ENCODE data around the gene ZNF684. TPM values are rescaled to one million over a fixed set of nuclear protein-coding genes. Genes with fewer than 3 reads are reported as not detected.
"Not testable (repeated sequence)": the region's sequence is repeated elsewhere in the genome, so short reads cannot be mapped to it uniquely, and the experiment has no call there.

Gene ZNF684
- total and polyA plus RNA-seq, 2 donors (not counting 1 experiment from before 2014, with no cell fraction given), result 2.9 to 7.4 TPM

DNA sequence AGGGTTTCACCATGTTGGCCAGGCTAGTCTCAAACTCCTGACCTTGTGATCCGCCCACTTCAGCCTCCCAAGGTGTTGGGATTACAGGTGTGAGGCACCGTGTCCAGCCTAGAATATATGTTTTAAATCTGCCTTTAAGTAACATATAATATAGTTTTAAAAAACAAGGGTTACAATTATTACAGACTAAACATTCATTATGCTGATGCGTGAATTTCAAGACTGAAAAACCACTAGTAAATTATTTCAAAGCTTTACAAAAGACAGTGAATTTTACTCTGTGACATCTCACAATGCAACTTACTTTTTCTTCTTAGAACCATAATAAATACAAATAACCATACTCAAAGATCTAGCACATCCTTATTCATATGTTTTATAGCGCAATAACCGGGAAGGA, 24.7 kb downstream of the ZNF684 start:
- CTCF ChIA-PET, result no interaction called here
- ATAC-seq (ENCODE audit: low read depth), result no peak

GRCh38 chr1:40558241-40558640, 26.8 kb downstream of the ZNF684 start:
- H3K36me3 ChIP-seq (replicated peaks in 1 of 2; ENCODE audit: control extremely low read depth in 1 of 2, control insufficient read depth in 1 of 2, extremely low read depth in 1 of 2, insufficient read depth in 2 of 2, low read length in 1 of 2); H2AFZ ChIP-seq (ENCODE audit: insufficient read depth, low read depth, low read length, poor library complexity, severe bottlenecking); H4K20me1 ChIP-seq (ENCODE audit: control insufficient read depth, insufficient read depth, low read length, poor library complexity, severe bottlenecking); intact Hi-C loops (cut with micrococcal nuclease); H3K27me3 ChIP-seq (replicated peaks in 1 of 4; ENCODE audit: control extremely low read depth in 1 of 4, control insufficient read depth in 3 of 4, insufficient read depth in 4 of 4, low read length in 3 of 4); H3K9me3 Mint-ChIP-seq (ENCODE audit: insufficient read depth); H3K27ac Mint-ChIP-seq; H3K4me1 Mint-ChIP-seq; H3K27ac ChIP-seq (ENCODE audit: low read length in 2 of 2); POLR2A ChIA-PET; DNase-seq; CTCF ChIA-PET; H3K4me2 ChIP-seq (replicated peaks; ENCODE audit: low read depth, low read length, poor library complexity, severe bottlenecking); H3K4me3 Mint-ChIP-seq; H3K4me1 ChIP-seq (ENCODE audit: control insufficient read depth in 2 of 2, insufficient read depth in 2 of 2, low read length in 2 of 2); ATAC-seq (ENCODE audit: low read depth); H3K79me2 ChIP-seq (ENCODE audit: control insufficient read depth, insufficient read depth, low read length); H3K9ac ChIP-seq (ENCODE audit: low read length); H3K4me3 ChIP-seq (ENCODE audit: control extremely low read depth in 1 of 5, extremely low read depth in 1 of 5, insufficient read depth in 1 of 5, low read depth in 2 of 5, low read length in 4 of 5): not testable (repeated sequence)
- WGBS (ENCODE audit: insufficient coverage), result no CpG with 5 or more reads among the region's 1 CpG
- H3K27me3 Mint-ChIP-seq, result peaks cover 10% of the 10 kb centered on the region
- H3K9me3 ChIP-seq (ENCODE audit: control extremely low read depth in 1 of 3, control insufficient read depth in 2 of 3, insufficient read depth in 1 of 3, low read length in 2 of 3), result peaks cover 0 to 12% (median 0%) of the 10 kb centered on the region in 3 donors

More for the DNA sequence above, 24.7 kb downstream of the ZNF684 start:
- Histone ChIP-seq H3K79me2 (ENCODE audit: control insufficient read depth, insufficient read depth, low read length) (no peaks in the 10 kb centered on the region), H4K20me1 (ENCODE audit: control insufficient read depth, insufficient read depth, low read length, poor library complexity, severe bottlenecking) (no peaks in the 10 kb centered on the region), H3K4me2 (replicated peaks; ENCODE audit: low read depth, low read length, poor library complexity, severe bottlenecking) (no peak overlapping the region), H3K27me3 (replicated peaks in 1 of 4; ENCODE audit: control extremely low read depth in 1 of 4, control insufficient read depth in 3 of 4, insufficient read depth in 4 of 4, low read length in 3 of 4) (no peaks in the 10 kb centered on the region), H2AFZ (ENCODE audit: insufficient read depth, low read depth, low read length, poor library complexity, severe bottlenecking) (no peak overlapping the region), H3K9me3 (ENCODE audit: control extremely low read depth in 1 of 3, control insufficient read depth in 2 of 3, insufficient read depth in 1 of 3, low read length in 2 of 3) (peaks cover 0 to 12% (median 0%) of the 10 kb centered on the region in 3 donors), H3K4me1 (ENCODE audit: control insufficient read depth in 2 of 2, insufficient read depth in 2 of 2, low read length in 2 of 2) (no peaks in the 10 kb centered on the region), H3K4me3 (ENCODE audit: control extremely low read depth in 1 of 5, extremely low read depth in 1 of 5, insufficient read depth in 1 of 5, low read depth in 2 of 5, low read length in 4 of 5) (no peak overlapping the region), H3K36me3 (replicated peaks in 1 of 2; ENCODE audit: control extremely low read depth in 1 of 2, control insufficient read depth in 1 of 2, extremely low read depth in 1 of 2, insufficient read depth in 2 of 2, low read length in 1 of 2) (no peaks in the 10 kb centered on the region), H3K27ac (ENCODE audit: low read length in 2 of 2) (no peak overlapping the region), H3K9ac (ENCODE audit: low read length) (no peak overlapping the region)
- H3K4me1 Mint-ChIP-seq, result no peaks in the 10 kb centered on the region
- no peak overlapping the region for H3K4me3 Mint-ChIP-seq
- intact Hi-C loops (cut with micrococcal nuclease), result no loop called here
- H3K9me3 Mint-ChIP-seq (ENCODE audit: insufficient read depth), result no peaks in the 10 kb centered on the region
- no peak overlapping the region for H3K27ac Mint-ChIP-seq
- TF ChIP-seq, protein P1, sequence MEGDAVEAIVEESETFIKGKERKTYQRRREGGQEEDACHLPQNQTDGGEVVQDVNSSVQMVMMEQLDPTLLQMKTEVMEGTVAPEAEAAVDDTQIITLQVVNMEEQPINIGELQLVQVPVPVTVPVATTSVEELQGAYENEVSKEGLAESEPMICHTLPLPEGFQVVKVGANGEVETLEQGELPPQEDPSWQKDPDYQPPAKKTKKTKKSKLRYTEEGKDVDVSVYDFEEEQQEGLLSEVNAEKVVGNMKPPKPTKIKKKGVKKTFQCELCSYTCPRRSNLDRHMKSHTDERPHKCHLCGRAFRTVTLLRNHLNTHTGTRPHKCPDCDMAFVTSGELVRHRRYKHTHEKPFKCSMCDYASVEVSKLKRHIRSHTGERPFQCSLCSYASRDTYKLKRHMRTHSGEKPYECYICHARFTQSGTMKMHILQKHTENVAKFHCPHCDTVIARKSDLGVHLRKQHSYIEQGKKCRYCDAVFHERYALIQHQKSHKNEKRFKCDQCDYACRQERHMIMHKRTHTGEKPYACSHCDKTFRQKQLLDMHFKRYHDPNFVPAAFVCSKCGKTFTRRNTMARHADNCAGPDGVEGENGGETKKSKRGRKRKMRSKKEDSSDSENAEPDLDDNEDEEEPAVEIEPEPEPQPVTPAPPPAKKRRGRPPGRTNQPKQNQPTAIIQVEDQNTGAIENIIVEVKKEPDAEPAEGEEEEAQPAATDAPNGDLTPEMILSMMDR (IDR thresholded peaks at IDR 0.05), result no peak
- TF ChIP-seq EZH2 (IDR thresholded peaks at IDR 0.05; ENCODE audit: borderline replicate concordance, insufficient read depth, low read depth, low read length, poor library complexity, severe bottlenecking), result no peak
- POLR2A ChIA-PET, result no interaction called here
- H3K27me3 Mint-ChIP-seq, result peaks cover 5% of the 10 kb centered on the region
- 100% methylated on average over 1 of the region's 5 CpGs for WGBS (ENCODE audit: insufficient coverage)
- no peak for DNase-seq
